Activated naive CD8-positive, alpha-beta T cell (primary cell): ENCODE results near the gene RUNX2.

Experiments used
- H3K27ac Mint-ChIP-seq: one replicate; pipeline ENCODE4 v1.8.0; 2021; ENCODE audit warnings: mixed read lengths
- H3K27me3 Mint-ChIP-seq: one replicate; pipeline ENCODE4 v1.8.0; 2021; ENCODE audit warnings: mixed read lengths
- H3K36me3 Mint-ChIP-seq: one replicate; pipeline ENCODE4 v1.8.0; 2021; ENCODE audit warnings: mixed read lengths
- H3K4me1 Mint-ChIP-seq: one replicate; pipeline ENCODE4 v1.8.0; 2021; ENCODE audit warnings: low read depth, mixed read lengths
- H3K4me3 Mint-ChIP-seq: one replicate; pipeline ENCODE4 v1.8.0; 2021; ENCODE audit warnings: mild to moderate bottlenecking, mixed read lengths
- H3K9me3 Mint-ChIP-seq: one replicate; pipeline ENCODE4 v1.8.0; 2021; ENCODE audit warnings: low read depth, mixed read lengths

Gene RUNX2

GRCh38 chr6:45320349-45320748 lies 7.8 kb upstream of the RUNX2 start:
- Mint-ChIP-seq H3K36me3 (peaks cover 18% of the 10 kb centered on the region), H3K9me3 (no peaks in the 10 kb centered on the region), H3K4me3 (no peak overlapping the region), H3K27ac (peak overlapping the region; percentile 22), H3K27me3 (no peaks in the 10 kb centered on the region), H3K4me1 (peaks cover 63% of the 10 kb centered on the region)

GRCh38 chr6:45323656-45324224 lies 4.4 kb upstream of the RUNX2 start:
- Mint-ChIP-seq H3K4me1 (peaks cover 79% of the 10 kb centered on the region), H3K36me3 (peaks cover 3% of the 10 kb centered on the region), H3K4me3 (peak overlapping the region; percentile 76), H3K9me3 (no peaks in the 10 kb centered on the region), H3K27me3 (no peaks in the 10 kb centered on the region), H3K27ac (peak overlapping the region; percentile 94)

GRCh38 chr6:45326698-45327417 lies 1.3 kb upstream of the RUNX2 start:
- H3K27me3 Mint-ChIP-seq = no peaks in the 10 kb centered on the region
- H3K4me3 Mint-ChIP-seq = peak overlapping the region; percentile 88
- H3K4me1 Mint-ChIP-seq = peaks cover 91% of the 10 kb centered on the region
- H3K9me3 Mint-ChIP-seq = no peaks in the 10 kb centered on the region
- no peaks in the 10 kb centered on the region for H3K36me3 Mint-ChIP-seq
- peak overlapping the region; percentile 90 for H3K27ac Mint-ChIP-seq

GRCh38 chr6:45328523-45328922 lies 393 bp downstream of the RUNX2 start:
- Mint-ChIP-seq H3K36me3 (no peaks in the 10 kb centered on the region), H3K9me3 (no peaks in the 10 kb centered on the region), H3K27ac (peak overlapping the region; percentile 90), H3K27me3 (no peaks in the 10 kb centered on the region), H3K4me1 (peaks cover 91% of the 10 kb centered on the region), H3K4me3 (peak overlapping the region; percentile 88)

- Mint-ChIP-seq H3K4me1 (peaks cover 31% of the 10 kb centered on the region), H3K36me3 (peaks cover 31% of the 10 kb centered on the region), H3K27me3 (no peaks in the 10 kb centered on the region), H3K4me3 (no peak overlapping the region), H3K9me3 (no peaks in the 10 kb centered on the region), H3K27ac (no peak overlapping the region)
These were observed 16.8 kb downstream of the RUNX2 start for GRCh38 chr6:45344900-45345299.

- H3K36me3 Mint-ChIP-seq = peaks cover 31% of the 10 kb centered on the region
- H3K27ac Mint-ChIP-seq = peak overlapping the region; percentile 18
- no peaks in the 10 kb centered on the region for H3K9me3 Mint-ChIP-seq
- H3K4me1 Mint-ChIP-seq = peaks cover 43% of the 10 kb centered on the region
- no peak overlapping the region for H3K4me3 Mint-ChIP-seq
- H3K27me3 Mint-ChIP-seq = no peaks in the 10 kb centered on the region
These were observed 22.1 kb downstream of the RUNX2 start for GRCh38 chr6:45350186-45350710.

- peaks cover 28% of the 10 kb centered on the region for H3K36me3 Mint-ChIP-seq
- H3K4me3 Mint-ChIP-seq = no peak overlapping the region
- peak overlapping the region; percentile 9 for H3K27ac Mint-ChIP-seq
- H3K9me3 Mint-ChIP-seq = no peaks in the 10 kb centered on the region
- H3K27me3 Mint-ChIP-seq = no peaks in the 10 kb centered on the region
- H3K4me1 Mint-ChIP-seq = peaks cover 38% of the 10 kb centered on the region
These were observed 22.9 kb downstream of the RUNX2 start for GRCh38 chr6:45351076-45351475.

GRCh38 chr6:45351667-45352066 lies 23.5 kb downstream of the RUNX2 start:
- Mint-ChIP-seq H3K27ac (peak overlapping the region; percentile 9), H3K4me3 (no peak overlapping the region), H3K36me3 (peaks cover 28% of the 10 kb centered on the region), H3K9me3 (no peaks in the 10 kb centered on the region), H3K27me3 (no peaks in the 10 kb centered on the region), H3K4me1 (peaks cover 38% of the 10 kb centered on the region)

GRCh38 chr6:45353654-45354053 lies 25.5 kb downstream of the RUNX2 start:
- no peak overlapping the region for H3K4me3 Mint-ChIP-seq
- no peaks in the 10 kb centered on the region for H3K9me3 Mint-ChIP-seq
- H3K27ac Mint-ChIP-seq = no peak overlapping the region
- no peaks in the 10 kb centered on the region for H3K27me3 Mint-ChIP-seq
- H3K4me1 Mint-ChIP-seq = peaks cover 43% of the 10 kb centered on the region
- H3K36me3 Mint-ChIP-seq = peaks cover 29% of the 10 kb centered on the region

GRCh38 chr6:45364466-45364865 lies 36.3 kb downstream of the RUNX2 start:
- no peaks in the 10 kb centered on the region for H3K27me3 Mint-ChIP-seq
- H3K4me1 Mint-ChIP-seq = peaks cover 35% of the 10 kb centered on the region
- H3K36me3 Mint-ChIP-seq = peaks cover 25% of the 10 kb centered on the region
- no peaks in the 10 kb centered on the region for H3K9me3 Mint-ChIP-seq
- no peak overlapping the region for H3K27ac Mint-ChIP-seq
- no peak overlapping the region for H3K4me3 Mint-ChIP-seq

GRCh38 chr6:45365036-45365435 lies 36.9 kb downstream of the RUNX2 start:
- Mint-ChIP-seq H3K4me1 (peaks cover 39% of the 10 kb centered on the region), H3K36me3 (peaks cover 30% of the 10 kb centered on the region), H3K27ac (no peak overlapping the region), H3K4me3 (no peak overlapping the region), H3K9me3 (no peaks in the 10 kb centered on the region), H3K27me3 (no peaks in the 10 kb centered on the region)

- Mint-ChIP-seq H3K27me3 (no peaks in the 10 kb centered on the region), H3K27ac (peak overlapping the region; percentile 47), H3K9me3 (no peaks in the 10 kb centered on the region), H3K4me3 (no peak overlapping the region), H3K4me1 (peaks cover 50% of the 10 kb centered on the region), H3K36me3 (peaks cover 30% of the 10 kb centered on the region)
These were observed 38.4 kb downstream of the RUNX2 start for GRCh38 chr6:45366534-45366933.

- H3K4me3 Mint-ChIP-seq = no peak overlapping the region
- H3K4me1 Mint-ChIP-seq = peaks cover 54% of the 10 kb centered on the region
- peaks cover 27% of the 10 kb centered on the region for H3K36me3 Mint-ChIP-seq
- H3K27me3 Mint-ChIP-seq = no peaks in the 10 kb centered on the region
- H3K27ac Mint-ChIP-seq = no peak overlapping the region
- H3K9me3 Mint-ChIP-seq = no peaks in the 10 kb centered on the region
These were observed 39.9 kb downstream of the RUNX2 start for GRCh38 chr6:45367999-45368398.

- peaks cover 23% of the 10 kb centered on the region for H3K36me3 Mint-ChIP-seq
- H3K4me3 Mint-ChIP-seq = no peak overlapping the region
- no peaks in the 10 kb centered on the region for H3K9me3 Mint-ChIP-seq
- H3K27ac Mint-ChIP-seq = peak overlapping the region; percentile 64
- peaks cover 55% of the 10 kb centered on the region for H3K4me1 Mint-ChIP-seq
- H3K27me3 Mint-ChIP-seq = no peaks in the 10 kb centered on the region
These were observed 41.7 kb downstream of the RUNX2 start for GRCh38 chr6:45369870-45370269.

GRCh38 chr6:45371924-45372573 lies 43.9 kb downstream of the RUNX2 start:
- H3K27ac Mint-ChIP-seq = peak overlapping the region; percentile 81
- no peaks in the 10 kb centered on the region for H3K9me3 Mint-ChIP-seq

More at GRCh38 chr6:45371924-45372573, 43.9 kb downstream of the RUNX2 start:
- H3K4me3 Mint-ChIP-seq = no peak overlapping the region
- H3K36me3 Mint-ChIP-seq = peaks cover 16% of the 10 kb centered on the region
- H3K4me1 Mint-ChIP-seq = peaks cover 63% of the 10 kb centered on the region
- no peaks in the 10 kb centered on the region for H3K27me3 Mint-ChIP-seq
